Right ventricle myocardium inferior (tissue), 1 donor: ENCODE results near the gene ANK3. TPM values are rescaled to one million over a fixed set of nuclear protein-coding genes. Genes with fewer than 3 reads are reported as not detected.

ENCODE experiments used
- ATAC-seq: fragments of 200-7000 bp; cut with Tn5 transposase; one replicate; pipeline ENCODE4 v1.9.1; 2020; ENCODE audit warnings: mild to moderate bottlenecking, moderate library complexity
- DNase-seq: peaks from one replicate; pipeline ENCODE4 v3.0.0; 2021; ENCODE audit errors: missing footprints
- intact Hi-C: fragments of 100-400 bp; cut with DNase I; formaldehyde crosslinking; loops from one replicate; pipeline ENCODE4 v1.11.0; 2022
- total RNA-seq: library from RNA; stranded (reverse); fragmentation: NEBNext Ultra II Directional; extraction: Animal tissue kit (Norgen Biotek cat#: 25700); gene quantifications from one replicate; pipeline ENCODE4 v1.2.1, GENCODE V29; 2021
- donor health status: DM: no; HTN: yes; CAD: no; lungs with severe emphysema.

Gene ANK3
- total RNA-seq, 1 donor from 2014 or later, result 216 TPM

GRCh38 chr10:60105295-60105695, 284.4 kb downstream of the ANK3 start:
- intact Hi-C loops, result loop anchor here (10.0 kb wide), 1 partner anchor 540 kb away; no protein-coding TSS in a partner anchor
- DNase-seq, result no peak
- ATAC-seq, result no peak

GRCh38 chr10:60101821-60102220, 287.9 kb downstream of the ANK3 start:
- no peak for DNase-seq
- intact Hi-C loops, result loop anchor here (5.0 to 10.0 kb wide), 3 partner anchors 105 to 543 kb away; no protein-coding TSS in a partner anchor
- ATAC-seq, result no peak

- DNase-seq, result no peak
- peak; percentile 68 for ATAC-seq
- intact Hi-C loops, result loop anchor here (5.0 to 10.0 kb wide), 3 partner anchors 107 to 545 kb away; no protein-coding TSS in a partner anchor
Measured at GRCh38 chr10:60099998-60100747, 289.5 kb downstream of the ANK3 start.

GRCh38 chr10:60098677-60099601, 290.7 kb downstream of the ANK3 start:
- no peak for ATAC-seq
- DNase-seq, result no peak
- intact Hi-C loops, result no loop called here

- intact Hi-C loops, result no loop called here
Measured at GRCh38 chr10:60096761-60097513, 292.7 kb downstream of the ANK3 start.

GRCh38 chr10:60093317-60093716, 296.4 kb downstream of the ANK3 start:
- no peak for ATAC-seq
- intact Hi-C loops, result no loop called here

More at GRCh38 chr10:60096761-60097513, 292.7 kb downstream of the ANK3 start:
- no peak for DNase-seq
- no peak for ATAC-seq

GRCh38 chr10:60086862-60087261, 302.8 kb downstream of the ANK3 start:
- ATAC-seq (no peak), DNase-seq (no peak)
- intact Hi-C loops, result no loop called here

More at GRCh38 chr10:60093317-60093716, 296.4 kb downstream of the ANK3 start:
- no peak for DNase-seq

- ATAC-seq, result no peak
- no peak for DNase-seq
- intact Hi-C loops, result no loop called here
Measured at GRCh38 chr10:60086421-60086820, 303.3 kb downstream of the ANK3 start.

- intact Hi-C loops, result no loop called here
- ATAC-seq (no peak), DNase-seq (no peak)
Measured at GRCh38 chr10:60082744-60083344, 306.8 kb downstream of the ANK3 start.

GRCh38 chr10:60082341-60082740, 307.3 kb downstream of the ANK3 start:
- DNase-seq (no peak), ATAC-seq (no peak)
- intact Hi-C loops, result no loop called here

- DNase-seq, result no peak
- intact Hi-C loops, result no loop called here
- ATAC-seq, result no peak
Measured at GRCh38 chr10:60073781-60074656, 315.7 kb downstream of the ANK3 start.

- intact Hi-C loops, result no loop called here
- no peak for DNase-seq
- no peak for ATAC-seq
Measured at GRCh38 chr10:60073397-60073780, 316.3 kb downstream of the ANK3 start.

GRCh38 chr10:60069311-60069710, 320.4 kb downstream of the ANK3 start:
- intact Hi-C loops, result no loop called here
- ATAC-seq (no peak), DNase-seq (no peak)

- ATAC-seq (no peak), DNase-seq (no peak)
- intact Hi-C loops, result no loop called here
Measured at GRCh38 chr10:60050366-60050765, 339.3 kb downstream of the ANK3 start.

GRCh38 chr10:60048091-60048501, 341.6 kb downstream of the ANK3 start:
- ATAC-seq (no peak), DNase-seq (no peak)
- intact Hi-C loops, result no loop called here

GRCh38 chr10:60045571-60045970, 344.1 kb downstream of the ANK3 start:
- intact Hi-C loops, result no loop called here
- ATAC-seq, result no peak
- no peak for DNase-seq

GRCh38 chr10:60044971-60045370, 344.7 kb downstream of the ANK3 start:
- no peak for DNase-seq
- intact Hi-C loops, result no loop called here
- no peak for ATAC-seq

GRCh38 chr10:60044242-60044641, 345.4 kb downstream of the ANK3 start:
- DNase-seq, result no peak
- intact Hi-C loops, result no loop called here
- ATAC-seq, result no peak
